Colon (tissue), 2 donors: ENCODE data around the gene MSMP.

Experiments
- FAIRE-seq: peaks from 2 replicates; lab custom pipeline; 2012; peaks lifted over from hg19 to GRCh38; lab: Jason Lieb, UNC
- donor health status: control.
- donor health status: control.

MSMP gene

DNA sequence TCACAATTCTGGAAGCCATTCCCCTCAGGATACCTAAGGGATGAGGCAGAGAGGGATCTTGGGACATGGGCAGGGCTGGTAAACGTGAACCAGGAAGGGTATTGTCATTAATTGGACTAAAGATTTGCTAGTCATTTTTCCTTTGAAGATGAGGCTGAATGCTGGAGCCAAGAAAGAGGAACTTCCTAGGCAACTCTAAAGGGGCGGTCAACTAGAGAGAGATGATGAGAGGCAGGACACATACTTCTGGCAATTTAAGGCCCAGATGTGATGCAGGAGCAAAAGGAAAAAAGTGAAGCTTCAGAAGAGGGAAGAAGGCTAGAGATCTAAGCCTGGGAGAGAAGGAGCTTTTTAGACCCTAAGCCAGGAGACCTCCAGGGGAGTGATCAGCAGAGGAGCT lies 10.6 kb downstream of the MSMP start:
- FAIRE-seq = no peak

DNA sequence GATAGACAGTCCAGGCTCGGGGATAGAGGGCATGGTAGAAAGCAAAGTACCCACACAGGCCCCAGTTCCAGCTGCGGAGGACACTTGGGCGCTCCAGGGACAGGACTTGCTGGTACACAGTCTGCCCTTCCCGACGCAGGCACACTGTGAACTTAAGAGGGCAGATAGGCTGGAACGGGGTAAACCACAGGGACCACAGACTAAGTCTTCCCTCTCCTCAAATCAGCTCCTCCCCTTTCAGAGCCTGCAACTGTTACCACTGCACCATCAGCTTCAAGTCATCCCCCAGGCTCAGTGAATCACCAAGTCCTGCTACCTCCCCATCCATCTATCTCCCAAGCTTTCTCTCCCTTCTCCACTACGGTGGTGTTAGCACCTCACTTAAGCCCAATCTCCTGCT lies 12.3 kb downstream of the MSMP start:
- no peak for FAIRE-seq

DNA sequence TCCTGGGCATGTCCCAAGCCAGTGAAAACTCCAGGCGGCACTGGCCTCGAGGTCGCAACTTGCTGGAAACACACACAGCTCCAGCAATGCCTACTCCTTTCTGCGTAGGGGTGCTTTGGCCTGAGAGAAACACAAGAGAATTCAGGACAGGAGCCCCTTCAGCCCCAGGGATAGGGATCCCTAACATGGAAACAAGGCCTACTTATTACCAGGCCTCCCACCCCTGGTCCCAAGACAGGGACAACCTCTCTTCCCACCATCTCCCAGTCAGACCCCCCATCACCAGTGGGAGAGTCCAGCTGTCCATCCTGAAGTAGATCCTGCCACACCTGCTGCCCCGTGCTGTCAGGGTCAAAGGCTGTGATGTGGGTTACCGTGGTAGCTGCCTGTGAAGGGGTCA lies 13.8 kb downstream of the MSMP start:
- no peak for FAIRE-seq

DNA sequence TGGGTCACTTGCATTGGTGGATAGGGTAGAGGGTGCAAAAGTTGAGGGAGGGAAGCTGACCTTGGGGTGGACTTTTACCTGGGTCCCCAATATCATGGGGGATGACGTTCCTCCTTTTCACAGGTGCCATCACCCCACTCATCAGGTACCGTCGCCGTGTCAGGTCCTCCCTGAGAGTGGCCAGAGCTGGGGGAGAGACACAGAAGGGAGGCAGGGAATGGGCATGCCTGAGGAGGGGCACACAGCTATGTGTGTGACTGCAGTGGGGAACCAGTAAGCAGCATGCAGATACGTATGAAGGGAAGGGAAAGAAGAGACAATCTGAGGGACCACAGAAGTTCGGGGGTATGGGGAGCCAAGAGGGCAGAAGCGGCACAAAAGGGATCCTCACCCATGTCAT lies 15.2 kb downstream of the MSMP start:
- FAIRE-seq = no peak

DNA sequence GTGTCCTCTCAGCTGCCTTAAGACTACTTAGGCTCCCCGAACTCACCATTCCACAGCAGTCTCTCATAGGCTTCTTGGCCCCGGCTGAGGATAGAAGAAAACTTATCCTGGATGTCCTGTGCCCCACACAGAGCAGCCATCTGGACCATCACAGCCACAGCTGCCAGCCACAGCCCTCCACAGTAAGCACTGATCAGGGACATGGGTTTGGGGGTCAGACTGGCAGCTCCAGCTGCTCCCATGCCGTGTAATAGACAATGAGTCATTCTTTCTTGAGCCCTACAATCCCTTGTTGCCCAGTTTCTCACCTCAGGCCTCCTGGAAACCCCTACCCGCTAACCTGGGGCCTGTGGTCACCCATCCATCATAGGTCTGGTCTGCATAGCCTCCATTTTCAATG lies 15.9 kb downstream of the MSMP start:
- FAIRE-seq = no peak

DNA sequence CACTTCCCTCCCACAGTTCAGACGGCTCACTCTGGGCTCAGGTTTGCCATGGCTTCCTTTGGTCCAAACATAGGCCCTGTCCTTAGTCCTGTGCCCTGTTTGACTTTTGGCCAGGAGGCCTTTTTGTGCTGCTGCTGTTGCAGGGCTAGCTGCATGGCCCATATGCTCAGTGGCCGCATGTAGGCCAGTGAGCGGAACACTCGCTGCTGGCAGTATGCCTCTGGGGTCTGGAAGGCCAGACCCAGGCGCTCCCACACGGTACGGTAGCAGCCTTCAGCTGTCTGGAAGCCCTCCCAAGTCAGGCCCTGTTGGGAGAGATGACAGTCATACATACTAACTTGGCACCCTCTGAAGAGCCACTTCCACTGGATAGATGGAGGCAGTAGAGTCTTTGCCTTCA lies 16.9 kb downstream of the MSMP start:
- no peak for FAIRE-seq

DNA sequence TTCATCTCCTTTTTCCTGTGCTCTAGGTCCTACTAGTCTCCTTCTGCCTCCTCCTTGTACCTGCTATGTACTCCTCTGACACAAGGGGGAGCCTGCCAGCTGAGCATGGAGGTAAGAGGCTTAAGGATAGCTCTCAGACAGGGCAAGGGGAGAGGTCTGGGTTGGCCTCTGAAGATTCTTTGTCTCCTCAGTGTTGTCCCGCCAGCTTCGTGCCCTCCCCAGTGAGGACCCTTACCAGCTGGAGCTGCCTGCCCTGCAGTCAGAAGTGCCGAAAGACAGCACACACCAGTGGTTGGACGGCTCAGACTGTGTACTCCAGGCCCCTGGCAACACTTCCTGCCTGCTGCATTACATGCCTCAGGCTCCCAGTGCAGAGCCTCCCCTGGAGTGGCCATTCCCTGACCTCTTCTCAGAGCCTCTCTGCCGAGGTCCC lies 17.9 kb downstream of the MSMP start:
- FAIRE-seq = no peak

DNA sequence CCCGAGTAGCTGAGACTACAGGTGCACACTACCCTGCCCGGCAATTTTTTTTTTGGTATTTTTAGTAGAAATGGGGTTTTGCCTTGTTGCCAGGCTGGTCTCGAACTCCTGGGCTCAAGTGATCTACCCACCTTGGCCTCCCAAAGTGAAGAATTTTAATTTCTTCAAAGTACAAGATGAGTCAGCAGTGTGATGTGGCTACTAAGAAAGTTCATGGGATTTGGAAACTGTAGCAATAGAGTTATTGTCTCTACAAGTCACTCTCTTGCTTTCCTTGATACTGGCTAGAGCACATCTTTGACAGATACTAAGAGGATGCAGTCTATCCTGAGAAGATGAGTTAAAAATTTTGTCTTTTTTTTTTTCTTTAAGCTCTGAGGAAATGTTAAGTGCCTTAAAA lies 20.0 kb downstream of the MSMP start:
- FAIRE-seq = no peak

DNA sequence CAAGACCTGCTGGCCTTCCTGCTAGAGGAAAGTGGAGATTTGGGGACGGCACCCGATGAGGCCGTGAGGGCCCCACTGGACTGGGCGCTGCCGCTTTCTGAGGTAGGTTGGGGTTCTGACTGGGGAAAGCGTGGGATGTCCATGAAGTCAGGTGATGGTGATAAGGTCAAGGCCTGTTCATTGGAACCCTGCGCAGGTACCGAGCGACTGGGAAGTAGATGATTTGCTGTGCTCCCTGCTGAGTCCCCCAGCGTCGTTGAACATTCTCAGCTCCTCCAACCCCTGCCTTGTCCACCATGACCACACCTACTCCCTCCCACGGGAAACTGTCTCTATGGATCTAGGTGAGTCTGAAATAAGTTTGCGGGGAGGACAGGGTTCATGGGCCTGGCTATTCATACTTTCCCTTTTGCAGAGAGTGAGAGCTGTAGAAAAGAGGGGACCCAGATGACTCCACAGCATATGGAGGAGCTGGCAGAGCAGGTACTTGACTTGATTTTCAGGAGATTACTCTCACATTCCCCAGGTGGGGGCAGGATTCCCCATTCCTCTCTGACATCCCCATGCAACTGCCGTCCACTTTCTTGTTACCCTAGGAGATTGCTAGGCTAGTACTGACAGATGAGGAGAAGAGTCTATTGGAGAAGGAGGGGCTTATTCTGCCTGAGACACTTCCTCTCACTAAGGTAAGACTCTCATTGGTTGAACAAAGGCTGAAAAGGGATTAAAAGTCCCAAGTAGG lies 21.1 kb downstream of the MSMP start:
- no peak for FAIRE-seq

DNA sequence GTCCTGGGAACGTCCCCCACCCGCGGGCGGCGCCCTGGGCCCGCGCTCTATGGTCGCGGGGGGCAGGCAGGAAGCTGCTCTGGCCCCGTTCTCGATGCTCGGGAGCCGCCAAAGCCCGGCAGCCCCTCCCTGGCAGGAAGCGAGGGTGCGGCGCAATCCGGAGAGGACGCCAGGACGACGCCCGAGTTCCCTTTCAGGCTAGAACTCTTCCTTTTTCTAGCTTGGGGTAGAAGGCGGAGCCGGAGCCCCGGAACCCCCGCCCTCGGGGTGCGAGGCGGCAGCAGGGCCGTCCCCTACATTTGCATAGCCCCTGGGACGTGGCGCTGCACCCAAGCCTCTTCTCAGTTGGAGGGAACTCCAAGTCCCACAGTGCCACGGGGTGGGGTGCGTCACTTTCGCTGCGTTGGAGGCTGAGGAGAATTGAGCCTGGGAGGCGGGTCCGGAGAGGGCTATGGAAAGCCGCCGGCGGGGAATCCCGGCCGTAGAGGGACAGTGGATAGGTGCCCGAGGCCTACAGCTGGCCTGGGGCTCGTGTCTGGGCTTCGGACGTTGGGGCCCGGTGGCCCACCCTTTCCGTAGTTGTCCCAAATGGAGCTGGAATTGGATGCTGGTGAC lies 21.8 kb downstream of the MSMP start, which contains the start of the genes CREB3 and TLN1:
Gene CREB3, plus strand, starts transcription at position 482 of the 615 bp plus-strand sequence. Its CDS starts 107 bp downstream, at position 589.
Gene TLN1, minus strand, starts transcription at position 11 of the 615 bp plus-strand sequence. CDS start 6,501 bp downstream, outside the sequence.
- FAIRE-seq = peak; percentile 33

DNA sequence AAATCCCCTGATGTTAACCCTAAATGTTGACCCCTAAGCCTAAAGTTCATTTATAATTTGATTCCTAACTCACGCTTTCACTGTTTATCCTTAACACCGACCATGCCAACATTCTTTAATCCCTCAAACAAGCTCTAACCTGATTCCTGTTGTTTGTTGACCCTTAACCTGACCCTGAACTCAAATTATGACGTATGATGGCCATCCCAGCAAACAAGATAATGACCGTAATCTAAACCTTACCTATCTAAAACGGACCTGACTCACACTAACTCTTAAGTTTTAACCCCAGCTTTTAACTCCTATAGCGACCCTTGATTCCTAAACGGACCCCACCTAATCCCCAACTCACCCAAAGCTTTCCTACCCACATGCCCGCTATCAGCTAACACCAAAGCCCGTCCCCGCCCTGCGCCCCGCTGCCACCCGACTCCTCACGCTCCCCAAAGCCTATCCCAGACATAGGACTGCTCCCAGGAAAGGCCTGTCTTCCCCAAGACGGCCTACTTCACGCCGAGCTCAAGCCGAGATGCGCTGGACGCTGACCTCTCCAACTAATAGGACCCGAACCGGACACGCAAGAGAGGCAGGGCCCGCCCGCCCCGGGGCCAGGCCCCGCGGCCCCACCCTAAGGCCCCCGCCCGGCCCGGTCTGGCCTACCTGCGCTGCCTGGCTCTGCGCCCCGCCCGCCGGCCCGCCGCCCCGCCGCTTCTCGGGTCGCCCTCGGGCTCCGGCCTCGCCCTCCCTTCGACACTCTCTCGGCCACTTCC lies 22.5 kb downstream of the MSMP start:
- no peak for FAIRE-seq

DNA sequence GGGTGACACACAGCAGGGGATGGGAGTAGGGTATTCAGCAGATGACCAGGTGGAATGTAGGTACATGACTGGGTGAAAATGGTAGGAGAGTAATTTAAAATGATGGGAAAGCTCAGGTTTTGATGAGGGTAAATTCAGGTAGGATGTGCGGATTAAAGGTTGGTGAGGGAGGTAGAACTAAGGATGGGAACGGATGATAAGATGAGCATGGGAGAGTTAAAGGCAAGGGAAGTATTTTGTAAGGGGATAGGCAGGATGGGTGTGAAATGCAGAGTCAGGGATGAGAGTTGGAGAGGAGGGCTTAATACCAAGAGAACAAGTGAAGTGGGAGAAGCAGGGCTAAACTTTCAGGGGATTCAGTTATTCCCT lies 23.6 kb downstream of the MSMP start:
- FAIRE-seq = no peak

DNA sequence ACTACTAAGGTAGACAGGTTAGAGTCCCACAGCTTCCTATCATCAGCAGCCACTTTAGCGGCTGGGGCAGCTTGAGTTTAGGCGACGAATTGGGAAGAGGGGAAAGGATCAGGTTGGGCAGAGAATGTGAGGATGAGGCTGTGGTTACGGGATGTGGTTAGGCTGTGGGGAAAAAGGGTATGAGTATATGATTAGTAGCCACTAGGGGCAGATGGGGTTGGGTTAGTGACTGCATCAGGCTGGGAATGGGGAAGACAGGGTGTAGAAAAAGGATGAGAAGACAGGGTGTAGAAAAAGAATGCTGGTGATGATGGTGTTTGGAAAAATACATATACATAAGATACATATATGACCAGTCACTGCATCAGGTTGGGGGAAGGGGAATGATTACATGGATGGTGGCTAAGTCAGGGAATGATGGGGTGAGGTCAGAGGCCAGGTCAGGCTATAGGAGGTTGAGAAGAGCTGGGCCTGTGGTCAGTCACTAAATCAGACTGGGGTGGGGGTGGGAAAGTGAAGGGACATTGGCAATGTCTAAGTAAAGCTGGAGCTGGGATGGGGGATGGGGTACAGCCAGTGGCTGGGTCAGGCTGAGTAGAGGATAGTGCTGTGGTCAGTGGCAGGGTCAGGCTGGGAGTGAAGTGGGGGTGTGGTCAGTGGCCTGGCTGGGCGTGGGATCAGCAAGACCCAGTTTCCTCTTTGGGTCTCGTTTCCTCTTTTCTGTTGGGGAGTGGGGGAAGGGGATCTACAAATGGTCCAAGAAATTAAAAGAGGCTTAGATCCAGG lies 24.2 kb downstream of the MSMP start:
- FAIRE-seq = no peak

DNA sequence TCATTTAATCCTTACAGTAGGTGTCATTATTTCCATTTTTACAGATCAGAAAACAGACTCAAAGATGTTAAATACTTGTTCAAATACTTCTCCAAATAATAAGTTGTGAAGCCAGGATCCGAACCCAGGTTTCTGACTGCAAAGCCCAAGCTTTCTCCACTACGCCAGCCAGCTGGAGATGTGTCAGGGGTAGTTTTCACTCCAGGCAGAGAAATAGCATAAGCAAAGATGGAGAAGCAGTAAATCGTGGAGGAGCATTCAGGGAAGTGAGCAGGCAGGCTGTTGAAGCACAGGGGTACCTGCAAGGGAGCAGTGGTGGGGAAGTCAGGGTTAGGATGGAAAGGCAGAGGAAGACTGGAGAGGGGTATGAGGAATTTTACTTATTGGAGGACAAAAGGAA lies 25.0 kb downstream of the MSMP start:
- FAIRE-seq = no peak

DNA sequence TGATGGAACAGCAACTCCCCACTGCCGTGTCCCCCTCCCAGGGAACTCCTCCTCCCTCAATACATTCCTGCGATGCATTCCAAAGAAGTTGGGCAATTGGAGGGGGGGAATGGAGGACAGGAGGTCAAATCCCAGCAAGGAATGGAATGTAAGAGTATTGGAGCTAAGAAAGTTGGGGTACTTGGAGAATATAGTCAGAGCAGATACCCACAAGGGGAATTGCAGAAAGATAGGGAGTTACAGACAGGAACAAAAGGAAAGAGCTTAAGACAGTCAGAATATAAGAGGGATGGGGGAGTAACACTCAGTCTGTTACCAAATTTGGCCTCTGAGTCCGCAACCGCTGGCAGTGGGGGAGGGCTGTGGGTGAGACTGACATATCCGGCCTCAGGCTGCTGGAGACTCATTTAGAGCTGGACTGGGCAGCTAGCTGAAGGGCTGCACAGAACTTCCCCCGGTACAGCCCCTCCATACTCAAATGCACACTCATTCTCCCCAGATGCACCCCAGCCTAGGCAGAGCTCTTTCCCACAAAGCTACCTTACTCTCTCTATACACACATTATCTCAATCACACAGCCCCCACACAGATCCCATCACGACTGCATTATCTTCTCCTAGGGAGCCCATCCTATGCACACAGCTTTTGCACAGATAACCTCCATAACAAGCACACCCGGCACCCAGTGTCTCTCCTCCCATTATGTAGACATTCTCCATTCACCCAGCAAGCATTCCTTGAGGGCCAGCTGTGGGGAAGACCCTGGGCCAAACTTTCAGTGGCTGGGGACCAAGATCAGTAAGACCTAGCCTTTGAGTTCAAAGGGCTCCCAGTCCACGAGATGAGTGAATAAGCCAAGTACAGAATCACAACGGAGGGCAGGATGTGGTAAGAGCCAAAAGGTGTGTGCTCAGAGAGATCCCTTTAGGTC lies 25.8 kb downstream of the MSMP start:
- no peak for FAIRE-seq

DNA sequence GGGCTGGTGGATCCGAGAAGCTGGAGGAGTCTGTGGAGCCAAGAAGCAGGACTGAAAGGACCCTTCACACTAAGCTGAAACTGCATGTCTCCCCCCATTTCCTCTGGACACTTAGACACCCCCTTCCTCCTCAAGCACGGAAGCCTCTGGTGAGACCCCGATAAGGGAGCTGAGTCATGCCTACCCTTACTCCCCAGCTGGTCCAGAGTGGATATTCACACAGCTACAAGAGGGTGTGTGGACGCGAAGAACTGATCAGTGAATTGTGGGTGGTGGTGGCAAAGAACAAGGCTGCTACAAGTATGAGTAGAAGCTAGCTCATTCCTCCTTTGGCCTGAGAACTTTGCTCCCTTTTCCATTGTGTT lies 26.4 kb downstream of the MSMP start:
- no peak for FAIRE-seq

DNA sequence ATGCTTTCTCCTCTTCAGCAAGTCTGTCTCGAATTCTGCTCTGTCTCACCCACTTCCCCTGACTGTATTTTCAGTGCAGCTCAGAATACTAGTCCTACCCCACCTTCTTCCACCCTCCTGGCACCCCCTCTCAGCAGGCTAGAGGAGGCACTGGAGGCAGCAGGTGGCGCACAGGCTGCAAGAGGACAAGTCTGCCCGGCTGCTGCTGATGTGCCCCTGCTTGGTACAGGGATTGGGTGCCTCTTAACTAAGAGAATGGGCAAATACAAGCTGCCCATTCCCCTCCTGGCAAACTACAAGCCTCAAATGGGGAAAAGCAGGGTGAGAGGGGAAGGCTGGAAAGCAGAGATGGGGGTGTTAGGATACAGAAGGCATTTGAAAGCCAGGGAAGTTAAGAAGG lies 27.1 kb downstream of the MSMP start:
- FAIRE-seq = no peak

DNA sequence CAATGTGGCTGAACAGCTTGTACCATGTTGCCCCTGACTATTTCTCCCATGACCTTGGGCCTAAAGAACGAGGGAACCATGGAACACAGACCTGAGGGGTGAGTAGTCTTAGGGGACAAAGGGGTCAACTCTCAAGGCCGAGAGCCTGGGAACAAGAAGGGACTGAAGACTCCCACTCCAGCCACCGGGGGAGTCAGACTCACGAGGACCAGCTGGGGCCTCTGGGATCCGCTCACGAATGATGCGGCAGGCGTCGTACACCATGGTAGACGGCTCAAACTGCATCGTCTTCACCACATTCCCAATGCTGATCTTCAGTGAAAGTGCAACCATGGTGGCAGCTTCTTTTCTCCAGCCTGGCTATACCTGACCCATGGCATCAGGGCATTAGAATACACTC lies 28.7 kb downstream of the MSMP start:
- FAIRE-seq = no peak

DNA sequence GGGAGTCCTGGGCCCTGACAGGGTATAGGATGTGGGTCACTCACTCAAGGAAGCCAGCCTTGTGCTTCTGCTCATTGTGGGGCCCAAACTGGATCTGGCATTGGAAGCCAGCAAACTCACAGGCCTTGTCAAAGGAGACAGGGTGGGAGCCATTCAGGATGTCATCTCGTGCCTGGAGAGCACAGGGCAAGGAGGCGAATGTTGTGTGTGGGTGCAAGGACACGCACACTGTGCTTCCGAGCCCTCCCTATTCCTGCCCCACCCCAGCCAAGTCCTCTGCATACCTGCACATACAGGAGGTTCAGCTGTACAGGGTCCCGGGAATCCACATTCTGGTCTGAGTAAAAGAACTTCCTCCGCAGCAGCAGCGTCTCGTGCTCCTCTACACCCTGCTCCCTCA lies 30.2 kb downstream of the MSMP start:
- FAIRE-seq = no peak

DNA sequence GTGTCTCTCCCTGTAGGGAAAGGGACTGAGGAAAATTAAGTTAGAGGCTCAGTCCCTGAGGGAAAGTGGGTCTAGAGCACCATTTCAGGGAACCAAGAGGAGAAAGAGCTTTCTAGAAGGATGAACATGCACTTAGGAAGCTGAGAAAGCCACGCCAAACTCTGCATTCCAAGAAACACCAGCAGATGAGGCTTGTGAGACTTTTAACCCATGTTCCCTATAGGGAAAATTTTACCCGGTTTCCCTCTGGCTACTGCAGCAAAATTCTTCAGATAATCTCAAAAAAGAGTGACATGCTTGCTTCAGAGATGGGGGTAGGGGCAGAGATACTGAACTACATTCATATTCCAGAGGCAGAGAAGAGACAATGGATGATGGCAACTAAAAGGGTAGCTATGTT lies 30.6 kb downstream of the MSMP start:
- FAIRE-seq = no peak

DNA sequence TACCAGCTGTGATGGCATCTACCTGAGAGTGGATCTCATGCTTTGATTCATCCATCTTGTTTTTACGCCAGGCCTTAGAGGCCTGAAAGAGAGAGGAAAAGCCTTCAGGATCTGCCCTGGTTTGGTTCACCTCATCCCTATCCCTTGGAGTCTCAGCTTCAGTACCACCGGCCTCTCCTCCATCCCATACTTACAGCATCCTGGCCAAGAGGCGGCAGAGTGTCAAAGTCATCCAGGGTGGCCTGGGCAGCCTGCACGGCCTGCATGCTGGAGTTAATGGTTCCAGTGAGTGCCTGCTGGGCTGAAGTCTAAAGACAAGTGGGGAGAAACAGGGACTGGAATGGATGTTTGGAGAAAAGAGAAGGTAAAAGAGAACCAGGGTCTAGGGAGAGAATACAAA lies 34.5 kb downstream of the MSMP start:
- no peak for FAIRE-seq
